Activated CD8-positive, alpha-beta T cell treated with anti-CD3 and anti-CD28 coated beads for 36 hours (primary cell): ENCODE data around the gene ATXN7L1. TPM values are rescaled to one million over a fixed set of nuclear protein-coding genes. Genes with fewer than 3 reads are reported as not detected.

ENCODE experiments used
- ATAC-seq: fragments of 200-7000 bp; cut with Tn5 transposase; one replicate; pipeline ENCODE4 v1.10.0; 2021; ENCODE audit warnings: mild to moderate bottlenecking, moderate library complexity
- CTCF ChIA-PET: fragments of 350-600 bp; sonication (Branson Sonifier 250); formaldehyde crosslinking; loops from one replicate; lab custom pipeline; 2021; ENCODE audit warnings: antibody characterized with exemption; lab: Charles Lee
- POLR2A ChIA-PET: fragments of 350-600 bp; sonication (Branson Sonifier 250); formaldehyde crosslinking; loops from one replicate; lab custom pipeline; 2021; ENCODE audit warnings: antibody characterized with exemption; lab: Charles Lee
- DNase-seq: peaks from one replicate; pipeline ENCODE4 v3.0.0-alpha.2; 2020
- H3K27ac Mint-ChIP-seq: one replicate; pipeline ENCODE4 v1.8.0; 2021; ENCODE audit warnings: mild to moderate bottlenecking, mixed read lengths
- H3K27me3 Mint-ChIP-seq: one replicate; pipeline ENCODE4 v1.8.0; 2021; ENCODE audit warnings: mixed read lengths
- H3K36me3 Mint-ChIP-seq: one replicate; pipeline ENCODE4 v1.8.0; 2021; ENCODE audit warnings: low read depth, mixed read lengths
- H3K4me1 Mint-ChIP-seq: one replicate; pipeline ENCODE4 v1.8.0; 2021; ENCODE audit warnings: low read depth, mixed read lengths
- H3K4me3 Mint-ChIP-seq: one replicate; pipeline ENCODE4 v1.8.0; 2021; ENCODE audit warnings: mild to moderate bottlenecking, moderate library complexity, mixed read lengths
- H3K9me3 Mint-ChIP-seq: one replicate; pipeline ENCODE4 v1.8.0; 2021; ENCODE audit warnings: mixed read lengths
- intact Hi-C: fragments of 100-400 bp; cut with micrococcal nuclease; formaldehyde crosslinking; loops from one replicate; pipeline ENCODE4 v1.10.0; 2022
- total RNA-seq, 2 experiments: library from RNA; stranded (reverse); gene quantifications; one replicate each; pipeline ENCODE4 v1.2.3, GENCODE V29; 2021
- TF ChIP-seq, protein P1 (sequence below): fragments of 200-600 bp; IDR thresholded peaks from one replicate; pipeline ENCODE4 v1.8.0; 2022; ENCODE audit warnings: antibody characterized with exemption, mild to moderate bottlenecking

The ATXN7L1 gene
- total RNA-seq, 2 experiments from 2014 or later, result 4.8 to 5.3 TPM

DNA sequence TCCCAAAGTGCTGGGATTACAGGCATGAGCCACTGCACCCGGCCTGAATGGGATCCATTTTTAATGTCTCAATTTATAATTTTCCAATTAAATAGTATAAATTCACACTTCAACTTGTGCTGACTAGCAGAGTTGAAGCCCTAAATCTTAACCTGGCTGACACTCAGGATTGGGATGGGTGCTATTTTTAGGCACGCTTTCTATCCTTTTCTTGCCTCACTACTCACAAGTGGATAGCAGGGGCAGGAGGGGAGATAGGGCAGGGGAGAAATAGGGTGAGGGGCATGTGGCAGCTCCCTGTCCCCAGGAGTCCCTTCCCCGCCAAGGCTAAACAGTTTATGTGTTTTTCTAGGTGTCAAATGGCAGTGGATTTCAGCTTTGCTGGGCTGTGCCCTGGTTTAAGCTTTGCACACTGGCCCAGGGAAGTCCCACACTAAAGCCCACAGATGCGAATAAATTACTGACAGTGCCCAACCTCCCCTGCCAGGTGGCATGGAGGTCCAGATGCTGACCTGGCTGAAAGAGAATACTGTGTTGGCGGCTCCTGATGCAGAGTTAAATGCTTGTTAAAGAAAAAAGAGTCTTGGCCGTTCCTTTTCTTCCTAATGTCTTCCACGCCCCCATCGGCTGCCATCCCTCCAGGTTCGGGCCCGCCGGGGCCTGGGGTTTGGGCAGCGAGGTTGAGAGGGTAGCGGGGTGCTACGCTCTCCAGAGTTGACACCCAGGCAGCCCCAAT lies 259.0 kb downstream of the ATXN7L1 start:
- no peaks in the 10 kb centered on the region for H3K9me3 Mint-ChIP-seq
- peaks cover 7% of the 10 kb centered on the region for H3K36me3 Mint-ChIP-seq
- H3K27me3 Mint-ChIP-seq, result no peaks in the 10 kb centered on the region
- ATAC-seq (no peak), DNase-seq (no peak)
- no peak overlapping the region for H3K4me3 Mint-ChIP-seq
- POLR2A ChIA-PET, result no interaction called here
- no peak overlapping the region for H3K27ac Mint-ChIP-seq
- TF ChIP-seq, protein P1, sequence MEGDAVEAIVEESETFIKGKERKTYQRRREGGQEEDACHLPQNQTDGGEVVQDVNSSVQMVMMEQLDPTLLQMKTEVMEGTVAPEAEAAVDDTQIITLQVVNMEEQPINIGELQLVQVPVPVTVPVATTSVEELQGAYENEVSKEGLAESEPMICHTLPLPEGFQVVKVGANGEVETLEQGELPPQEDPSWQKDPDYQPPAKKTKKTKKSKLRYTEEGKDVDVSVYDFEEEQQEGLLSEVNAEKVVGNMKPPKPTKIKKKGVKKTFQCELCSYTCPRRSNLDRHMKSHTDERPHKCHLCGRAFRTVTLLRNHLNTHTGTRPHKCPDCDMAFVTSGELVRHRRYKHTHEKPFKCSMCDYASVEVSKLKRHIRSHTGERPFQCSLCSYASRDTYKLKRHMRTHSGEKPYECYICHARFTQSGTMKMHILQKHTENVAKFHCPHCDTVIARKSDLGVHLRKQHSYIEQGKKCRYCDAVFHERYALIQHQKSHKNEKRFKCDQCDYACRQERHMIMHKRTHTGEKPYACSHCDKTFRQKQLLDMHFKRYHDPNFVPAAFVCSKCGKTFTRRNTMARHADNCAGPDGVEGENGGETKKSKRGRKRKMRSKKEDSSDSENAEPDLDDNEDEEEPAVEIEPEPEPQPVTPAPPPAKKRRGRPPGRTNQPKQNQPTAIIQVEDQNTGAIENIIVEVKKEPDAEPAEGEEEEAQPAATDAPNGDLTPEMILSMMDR, result no peak
- no peaks in the 10 kb centered on the region for H3K4me1 Mint-ChIP-seq
- CTCF ChIA-PET, result no interaction called here
- intact Hi-C loops, result no loop called here

GRCh38 chr7:105614341-105614840 lies 262.0 kb downstream of the ATXN7L1 start:
- Mint-ChIP-seq H3K4me1 (no peaks in the 10 kb centered on the region), H3K4me3 (no peak overlapping the region), H3K27me3 (no peaks in the 10 kb centered on the region), H3K27ac (no peak overlapping the region), H3K36me3 (peaks cover 7% of the 10 kb centered on the region), H3K9me3 (no peaks in the 10 kb centered on the region)
- ChIA-PET CTCF (no interaction called here), POLR2A (no interaction called here)
- TF ChIP-seq, protein P1, result no peak
- intact Hi-C loops, result no loop called here
- DNase-seq, result no peak
- ATAC-seq, result no peak

- no peaks in the 10 kb centered on the region for H3K4me1 Mint-ChIP-seq
- no peaks in the 10 kb centered on the region for H3K9me3 Mint-ChIP-seq
- ChIA-PET POLR2A (no interaction called here), CTCF (no interaction called here)
- no peak overlapping the region for H3K27ac Mint-ChIP-seq
- no peaks in the 10 kb centered on the region for H3K27me3 Mint-ChIP-seq
- intact Hi-C loops, result no loop called here
- peaks cover 7% of the 10 kb centered on the region for H3K36me3 Mint-ChIP-seq
- TF ChIP-seq, protein P1, result no peak
- no peak for ATAC-seq
- no peak overlapping the region for H3K4me3 Mint-ChIP-seq
- no peak for DNase-seq
Measured at GRCh38 chr7:105613611-105614330, 262.6 kb downstream of the ATXN7L1 start.

DNA sequence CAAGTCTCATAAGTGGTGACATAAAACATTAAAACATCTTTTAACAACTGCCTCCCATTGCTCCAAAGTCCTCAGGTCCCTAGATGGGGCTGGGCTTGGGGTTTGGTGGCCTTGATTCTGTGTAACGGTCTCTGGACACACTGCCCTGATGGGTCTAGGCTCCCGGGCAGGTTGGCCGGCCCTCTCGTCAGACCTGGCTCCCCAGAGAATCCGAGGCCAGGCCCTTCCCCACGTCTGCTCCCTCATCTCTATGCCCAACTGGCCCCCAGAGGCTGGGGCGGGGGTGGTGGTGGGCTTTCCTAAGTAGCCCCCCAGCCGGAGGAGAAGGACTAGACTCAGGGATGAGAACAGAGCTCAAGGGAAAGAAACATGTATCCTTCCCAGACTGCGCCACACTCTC lies 263.6 kb downstream of the ATXN7L1 start:
- CTCF ChIA-PET, result no interaction called here
- Mint-ChIP-seq H3K4me3 (no peak overlapping the region), H3K27me3 (no peaks in the 10 kb centered on the region), H3K27ac (no peak overlapping the region), H3K36me3 (peaks cover 7% of the 10 kb centered on the region), H3K9me3 (no peaks in the 10 kb centered on the region), H3K4me1 (no peaks in the 10 kb centered on the region)
- ATAC-seq, result no peak
- intact Hi-C loops, result no loop called here
- POLR2A ChIA-PET, result no interaction called here
- no peak for DNase-seq
- TF ChIP-seq, protein P1, result no peak
